SK-N-SH (cell line): ENCODE data around the gene FGD1.

Experiments
- RFX5 ChIP-seq: IDR thresholded peaks from 2 replicates; pipeline ENCODE4 v1.6.1; 2012; ENCODE audit warnings: mild to moderate bottlenecking, improper control_type of control experiment, low read length
- TF ChIP-seq, protein P1 (sequence below): fragments of 200-600 bp; sonication (generic); IDR thresholded peaks from 2 replicates; pipeline ENCODE4 v1.6.1; 2017; ENCODE audit warnings: antibody characterized with exemption, mild to moderate bottlenecking, moderate library complexity

DNA sequence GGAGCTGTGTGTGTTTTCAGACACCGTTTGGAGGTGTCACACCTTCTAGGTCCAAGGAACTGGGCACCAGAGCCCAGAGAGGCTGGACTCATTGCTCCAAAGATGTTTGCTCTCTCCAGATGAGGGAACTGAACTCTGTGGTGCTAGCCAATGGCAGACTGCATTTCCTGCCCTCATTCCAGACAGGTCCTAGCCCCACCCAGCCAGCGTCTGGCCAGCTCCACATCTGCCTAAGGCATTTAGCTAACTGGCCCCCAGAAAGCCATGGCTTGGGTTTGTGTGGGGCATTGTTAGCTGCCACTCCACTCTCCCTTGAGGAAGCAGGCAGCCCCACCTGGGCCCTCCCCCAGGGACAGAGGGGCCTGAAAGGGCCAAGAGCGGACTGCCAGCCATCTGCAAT is 11.4 kb downstream of the FGD1 start:
- TF ChIP-seq, protein P1, sequence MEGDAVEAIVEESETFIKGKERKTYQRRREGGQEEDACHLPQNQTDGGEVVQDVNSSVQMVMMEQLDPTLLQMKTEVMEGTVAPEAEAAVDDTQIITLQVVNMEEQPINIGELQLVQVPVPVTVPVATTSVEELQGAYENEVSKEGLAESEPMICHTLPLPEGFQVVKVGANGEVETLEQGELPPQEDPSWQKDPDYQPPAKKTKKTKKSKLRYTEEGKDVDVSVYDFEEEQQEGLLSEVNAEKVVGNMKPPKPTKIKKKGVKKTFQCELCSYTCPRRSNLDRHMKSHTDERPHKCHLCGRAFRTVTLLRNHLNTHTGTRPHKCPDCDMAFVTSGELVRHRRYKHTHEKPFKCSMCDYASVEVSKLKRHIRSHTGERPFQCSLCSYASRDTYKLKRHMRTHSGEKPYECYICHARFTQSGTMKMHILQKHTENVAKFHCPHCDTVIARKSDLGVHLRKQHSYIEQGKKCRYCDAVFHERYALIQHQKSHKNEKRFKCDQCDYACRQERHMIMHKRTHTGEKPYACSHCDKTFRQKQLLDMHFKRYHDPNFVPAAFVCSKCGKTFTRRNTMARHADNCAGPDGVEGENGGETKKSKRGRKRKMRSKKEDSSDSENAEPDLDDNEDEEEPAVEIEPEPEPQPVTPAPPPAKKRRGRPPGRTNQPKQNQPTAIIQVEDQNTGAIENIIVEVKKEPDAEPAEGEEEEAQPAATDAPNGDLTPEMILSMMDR: no peak
- no peak for TF ChIP-seq RFX5
